Heart left ventricle (tissue), 16 donors: ENCODE data around the gene JPT1. TPM values are rescaled to one million over a fixed set of nuclear protein-coding genes. Genes with fewer than 3 reads are reported as not detected.

Source experiments
- ATAC-seq, 4 donors: fragments of 200-7000 bp; cut with Tn5 transposase; one replicate each; pipeline ENCODE4 v1.9.1; 2020 to 2022; ENCODE audit warnings: moderate library complexity in 4 of 4, mild to moderate bottlenecking in 3 of 4, moderate number of reproducible peaks in 1 of 4
- DNase-seq, 5 donors: peaks; one replicate each; pipeline ENCODE4 v3.0.0-alpha.2; 2020
- H3K27ac ChIP-seq, 12 donors: fragments of 200-600 bp; sonication (generic) in 4 of 12; one replicate each; pipeline versions ENCODE4 v1.5.0 to v1.8.0; 2016 to 2022; ENCODE audit warnings: mild to moderate bottlenecking in 2 of 12
- H3K27me3 ChIP-seq, 9 donors: fragments of 200-600 bp; sonication (generic) in 2 of 9; one replicate each; pipeline versions ENCODE4 v1.5.1 to v1.8.0; 2016 to 2022; ENCODE audit warnings: mild to moderate bottlenecking in 3 of 9
- H3K36me3 ChIP-seq, 9 donors: fragments of 200-600 bp; sonication (generic) in 2 of 9; one replicate each; pipeline versions ENCODE4 v1.5.0 to v1.8.0; 2018 to 2022; ENCODE audit warnings: mild to moderate bottlenecking in 2 of 9
- H3K4me1 ChIP-seq, 12 donors: fragments of 200-600 bp; sonication (generic) in 4 of 12; one replicate each; pipeline versions ENCODE4 v1.5.0 to v1.8.0; 2016 to 2022; ENCODE audit warnings: mild to moderate bottlenecking in 3 of 12
- H3K4me3 ChIP-seq, 12 donors: fragments of 200-600 bp; sonication (generic) in 4 of 12; one replicate each; pipeline versions ENCODE4 v1.5.0 to v1.8.0; 2017 to 2022; ENCODE audit warnings: mild to moderate bottlenecking in 9 of 12, moderate library complexity in 4 of 12
- H3K9me3 ChIP-seq, 12 donors: fragments of 200-600 bp; sonication (generic) in 4 of 12; one replicate each; pipeline versions ENCODE4 v1.5.0 to v1.8.0; 2016 to 2022; ENCODE audit warnings: mild to moderate bottlenecking in 1 of 12
- CTCF ChIP-seq, 12 donors: fragments of 200-600 bp; sonication (generic) in 4 of 12; IDR thresholded peaks; one replicate each; pipeline versions ENCODE4 v1.5.0 to v1.8.0; 2018 to 2022; ENCODE audit warnings: antibody characterized with exemption in 12 of 12, mild to moderate bottlenecking in 5 of 12
- POLR2A ChIP-seq, 2 donors: fragments of 450-650 bp; IDR thresholded peaks; one replicate each; pipeline ENCODE4 v1.6.1; 2017; ENCODE audit warnings: antibody characterized with exemption in 2 of 2, mild to moderate bottlenecking in 2 of 2, moderate library complexity in 2 of 2
- WGBS, 4 donors: extraction: QIAGEN DNeasy Blood & Tissue Kit in 2 of 4; methylation state at CpG; one replicate each; pipeline versions ENCODE4 v1.1.5 to v1.1.7; 2013 to 2018; 5-methylcytosine and 5-hydroxymethylcytosine counted together
- intact Hi-C, 10 donors: fragments of 100-400 bp; cut with DNase I; formaldehyde crosslinking; loops; one replicate each; pipeline versions ENCODE4 v1.11.1 to v1.14.2; 2022
- polyA plus RNA-seq, 2 donors: library from polyadenylated mRNA; stranded (reverse); fragments of 200-250 nt; gene quantifications; one replicate each; pipeline ENCODE4 v1.2.3, GENCODE V29; 2013
- total RNA-seq, 9 donors: library from RNA; depleted of rRNA in 2 of 9; stranded (reverse); fragments of >200 nt in 2 of 9; fragmentation: NEBNext Ultra II Directional in 3 of 9; extraction: Animal tissue kit (Norgen Biotek cat#: 25700) in 3 of 9; gene quantifications; one replicate each; pipeline versions ENCODE4 v1.1.0 to v1.2.4, GENCODE V29; 2016 to 2023
- donor health status: ischemic (EF 13 %, LVEDD 7.1; RV severe dilation, severe dysfunction).
- donor health status: healthy with polysubstance abuse.
- donor health status: DM: no; HTN: yes; CAD: no.
- donor health status: DM: no; HTN: no; CAD: no.
- donor health status: ischemic (EF 25% LVEDD 6.9; RV normal size, moderate dysfunction).
- donor health status: ischemic (EF 25% LVEDD 5.7; RV mildly dilated, moderate dysfunction).
- donor health status: healthy.
- donor health status: DM: yes; HTN: yes; CAD: no.
- donor health status: ischemic (EF 35%, LVEDD 5.7; RV mildly dilated, moderate dysfunction).
- donor health status: nonischemic (EF 11% LVEDD 7.7; RV severe dilation, severe dysfunction).
- donor health status: DM: yes; HTN: yes; CAD: no.
- donor health status: PGD.
- donor health status: ischemic (EF 29% LVEDD 5.4; RV normal size, mild dysfunction).
- donor health status: nonischemic (EF 23%, LVEDD 6.1; RV moderate dilation, normal function).

JPT1 gene
- total and polyA plus RNA-seq, 11 donors = 10.4 to 68.0 (median 17.6) TPM

GRCh38 chr17:75087182-75087557 lies 67.1 kb downstream of the JPT1 start:
- intact Hi-C loops = no loop called here
- H3K27ac ChIP-seq = peak overlapping the region; percentile 55 to 97 (median 90)
- DNase-seq (no peak), ATAC-seq (no peak)
- no peak for TF ChIP-seq POLR2A (IDR thresholded peaks at IDR 0.05)
- TF ChIP-seq CTCF (IDR thresholded peaks at IDR 0.05) = no peak
- WGBS, 4 donors = 68 to 80% (median 73%) methylated on average over 12 of the region's 12 CpGs
- H3K4me3 ChIP-seq = peak overlapping the region in 11 of 12 donors; percentile 48 to 85 (median 66)
- no peaks in the 10 kb centered on the region for H3K36me3 ChIP-seq
- H3K9me3 ChIP-seq = no peaks in the 10 kb centered on the region
- peaks cover 0 to 56% (median 36%) of the 10 kb centered on the region in 12 donors for H3K4me1 ChIP-seq
- H3K27me3 ChIP-seq = no peaks in the 10 kb centered on the region

DNA sequence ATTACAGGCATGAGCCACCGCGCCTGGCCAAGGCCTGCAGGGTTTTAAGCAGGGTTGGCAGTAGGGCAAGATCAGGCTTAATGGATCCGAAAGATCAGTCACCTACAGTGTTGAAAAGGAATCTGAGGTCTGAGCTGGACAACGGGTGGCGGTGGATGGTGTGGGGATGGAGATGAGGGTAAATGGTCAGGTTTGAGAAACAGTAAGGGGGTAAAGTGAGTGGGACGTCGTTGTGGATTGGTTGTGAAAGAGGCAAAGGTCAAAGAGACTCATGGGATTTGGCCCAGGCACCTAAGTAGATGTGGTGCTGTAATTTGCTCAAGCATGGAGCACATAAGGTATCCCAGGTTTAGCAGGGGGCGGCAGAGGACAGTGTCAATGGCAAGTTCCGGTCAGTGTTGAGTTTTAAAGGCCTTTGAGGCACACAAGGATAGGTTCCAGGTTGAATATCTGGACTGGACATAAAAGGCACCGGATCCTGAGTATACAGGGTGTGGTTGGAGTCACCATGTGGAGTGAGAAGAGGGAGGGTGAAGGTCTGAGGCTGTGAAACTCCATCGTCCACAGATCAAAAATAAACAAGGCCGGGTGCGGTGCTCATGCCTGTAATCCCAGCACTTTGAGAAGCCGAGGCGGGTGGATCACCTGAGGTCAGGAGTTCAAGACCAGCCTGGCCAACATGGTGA lies 67.7 kb downstream of the JPT1 start:
- H3K4me3 ChIP-seq = no peak overlapping the region
- intact Hi-C loops = no loop called here

More for the DNA sequence above, 67.7 kb downstream of the JPT1 start:
- Histone ChIP-seq H3K9me3 (no peaks in the 10 kb centered on the region), H3K4me1 (peaks cover 0 to 54% (median 34%) of the 10 kb centered on the region in 12 donors), H3K36me3 (no peaks in the 10 kb centered on the region), H3K27ac (peak overlapping the region in 8 of 12 donors; percentile 84 to 97 (median 92)), H3K27me3 (no peaks in the 10 kb centered on the region)
- 83 to 85% (median 84%) methylated on average over 15 of the region's 15 CpGs for WGBS, 4 donors
- DNase-seq (no peak), ATAC-seq (no peak)
- no peak for TF ChIP-seq POLR2A (IDR thresholded peaks at IDR 0.05)
- no peak for TF ChIP-seq CTCF (IDR thresholded peaks at IDR 0.05)

Other genes with a start within 250 kb of the JPT1 start
- not detected for gene USH1G, start 231.3 kb downstream of the JPT1 start, total RNA-seq
- not detected for gene USH1G, start 231.3 kb downstream of the JPT1 start, polyA plus RNA-seq
- not detected for gene OTOP2, start 230.2 kb downstream of the JPT1 start, total RNA-seq
- not detected for gene OTOP2, start 230.2 kb downstream of the JPT1 start, polyA plus RNA-seq
- gene OTOP3, start 218.6 kb downstream of the JPT1 start, total RNA-seq = not detected
- gene OTOP3, start 218.6 kb downstream of the JPT1 start, polyA plus RNA-seq = not detected
- gene HID1, start 181.8 kb downstream of the JPT1 start, total RNA-seq = 10 to 100 TPM in 4 of 9 donors, 1 to 10 TPM in 5; 5.7 to 15.7 (median 9.8) TPM
- 10 to 100 TPM in 1 of 2 donors, 1 to 10 TPM in 1; 6.7 to 10.7 TPM for gene HID1, start 181.8 kb downstream of the JPT1 start, polyA plus RNA-seq
- 10 to 100 TPM; 13.0 to 56.4 (median 18.1) TPM for gene CDR2L, start 166.9 kb downstream of the JPT1 start, total RNA-seq
- 10 to 100 TPM; 13.6 to 19.1 TPM for gene CDR2L, start 166.9 kb downstream of the JPT1 start, polyA plus RNA-seq
- gene MRPL58, start 141.8 kb downstream of the JPT1 start, total RNA-seq = 10 to 100 TPM; 41.0 to 89.4 (median 55.8) TPM
- gene MRPL58, start 141.8 kb downstream of the JPT1 start, polyA plus RNA-seq = 10 to 100 TPM; 82.0 to 93.8 TPM
- 1,000 to 10,000 TPM in 1 of 9 donors, 100 to 1,000 TPM in 8; 597 to 1,208 (median 875) TPM for gene ATP5PD, start 107.5 kb downstream of the JPT1 start, total RNA-seq
- 1,000 to 10,000 TPM in 1 of 2 donors, 100 to 1,000 TPM in 1; 725 to 2,623 TPM for gene ATP5PD, start 107.5 kb downstream of the JPT1 start, polyA plus RNA-seq
- gene KCTD2, start 107.3 kb downstream of the JPT1 start, total RNA-seq = 10 to 100 TPM; 19.8 to 37.7 (median 31.5) TPM
- 10 to 100 TPM; 15.7 to 38.7 TPM for gene KCTD2, start 107.3 kb downstream of the JPT1 start, polyA plus RNA-seq
- gene SLC16A5, start 66.6 kb downstream of the JPT1 start, total RNA-seq = 10 to 100 TPM in 6 of 9 donors, 1 to 10 TPM in 3; 4.8 to 23.3 (median 11.1) TPM
- gene SLC16A5, start 66.6 kb downstream of the JPT1 start, polyA plus RNA-seq = 1 to 10 TPM; 4.3 to 7.8 TPM
- 1 to 10 TPM; 3.9 to 7.9 (median 5.2) TPM for gene ARMC7, start 44.5 kb downstream of the JPT1 start, total RNA-seq
- gene ARMC7, start 44.5 kb downstream of the JPT1 start, polyA plus RNA-seq = 1 to 10 TPM; 4.9 to 7.1 TPM
- 10 to 100 TPM; 15.9 to 56.0 (median 22.8) TPM for gene NT5C, start 22.8 kb downstream of the JPT1 start, total RNA-seq
- gene NT5C, start 22.8 kb downstream of the JPT1 start, polyA plus RNA-seq = 10 to 100 TPM; 29.0 to 45.7 TPM
- gene SUMO2, start 28.4 kb upstream of the JPT1 start, total RNA-seq = 100 to 1,000 TPM in 7 of 9 donors, 10 to 100 TPM in 2; 50.1 to 277 (median 207) TPM
- 10 to 100 TPM; 47.1 to 78.7 TPM for gene SUMO2, start 28.4 kb upstream of the JPT1 start, polyA plus RNA-seq
- 10 to 100 TPM in 8 of 9 donors, 1 to 10 TPM in 1; 9.4 to 40.9 (median 21.5) TPM for gene NUP85, start 51.2 kb upstream of the JPT1 start, total RNA-seq
- gene NUP85, start 51.2 kb upstream of the JPT1 start, polyA plus RNA-seq = 10 to 100 TPM; 14.3 to 27.6 TPM
- 10 to 100 TPM; 15.8 to 31.0 (median 23.3) TPM for gene GGA3, start 107.1 kb upstream of the JPT1 start, total RNA-seq
- 10 to 100 TPM; 13.0 to 22.4 TPM for gene GGA3, start 107.1 kb upstream of the JPT1 start, polyA plus RNA-seq
- 100 to 1,000 TPM in 8 of 9 donors, 10 to 100 TPM in 1; 76.7 to 143 (median 116) TPM for gene MRPS7, start 107.4 kb upstream of the JPT1 start, total RNA-seq
- gene MRPS7, start 107.4 kb upstream of the JPT1 start, polyA plus RNA-seq = 100 to 1,000 TPM; 109 to 110 TPM
- gene MIF4GD, start 116.7 kb upstream of the JPT1 start, total RNA-seq = 10 to 100 TPM; 13.1 to 34.7 (median 18.6) TPM
- gene MIF4GD, start 116.7 kb upstream of the JPT1 start, polyA plus RNA-seq = 10 to 100 TPM in 1 of 2 donors, 1 to 10 TPM in 1; 8.6 to 27.8 TPM
- gene SLC25A19, start 134.9 kb upstream of the JPT1 start, total RNA-seq = 10 to 100 TPM in 6 of 9 donors, 1 to 10 TPM in 3; 7.0 to 27.9 (median 11.7) TPM
- 10 to 100 TPM; 15.9 to 23.3 TPM for gene SLC25A19, start 134.9 kb upstream of the JPT1 start, polyA plus RNA-seq